ENCODE measurements around the gene CETP.
A peak's percentile ranks its signal among the peaks of the same experiment; 100 is the strongest.

CETP gene, protein sequence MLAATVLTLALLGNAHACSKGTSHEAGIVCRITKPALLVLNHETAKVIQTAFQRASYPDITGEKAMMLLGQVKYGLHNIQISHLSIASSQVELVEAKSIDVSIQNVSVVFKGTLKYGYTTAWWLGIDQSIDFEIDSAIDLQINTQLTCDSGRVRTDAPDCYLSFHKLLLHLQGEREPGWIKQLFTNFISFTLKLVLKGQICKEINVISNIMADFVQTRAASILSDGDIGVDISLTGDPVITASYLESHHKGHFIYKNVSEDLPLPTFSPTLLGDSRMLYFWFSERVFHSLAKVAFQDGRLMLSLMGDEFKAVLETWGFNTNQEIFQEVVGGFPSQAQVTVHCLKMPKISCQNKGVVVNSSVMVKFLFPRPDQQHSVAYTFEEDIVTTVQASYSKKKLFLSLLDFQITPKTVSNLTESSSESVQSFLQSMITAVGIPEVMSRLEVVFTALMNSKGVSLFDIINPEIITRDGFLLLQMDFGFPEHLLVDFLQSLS

DNA sequence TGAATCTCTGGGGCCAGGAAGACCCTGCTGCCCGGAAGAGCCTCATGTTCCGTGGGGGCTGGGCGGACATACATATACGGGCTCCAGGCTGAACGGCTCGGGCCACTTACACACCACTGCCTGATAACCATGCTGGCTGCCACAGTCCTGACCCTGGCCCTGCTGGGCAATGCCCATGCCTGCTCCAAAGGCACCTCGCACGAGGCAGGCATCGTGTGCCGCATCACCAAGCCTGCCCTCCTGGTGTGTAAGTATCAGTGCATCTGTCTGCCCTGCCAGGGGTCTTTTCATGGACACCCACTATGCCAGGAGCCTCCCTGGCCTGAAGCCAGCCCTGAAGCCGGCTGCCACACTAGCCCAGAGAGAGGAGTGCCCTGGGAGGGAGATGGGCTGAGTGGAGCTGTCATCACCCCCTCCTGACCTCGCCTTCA, at the start of gene CETP:
CETP (plus strand) TSS at position 100 of the 431 bp plus-strand sequence; CDS start at position 130, 30 bp downstream.
- DNase-seq, result no peak

DNA sequence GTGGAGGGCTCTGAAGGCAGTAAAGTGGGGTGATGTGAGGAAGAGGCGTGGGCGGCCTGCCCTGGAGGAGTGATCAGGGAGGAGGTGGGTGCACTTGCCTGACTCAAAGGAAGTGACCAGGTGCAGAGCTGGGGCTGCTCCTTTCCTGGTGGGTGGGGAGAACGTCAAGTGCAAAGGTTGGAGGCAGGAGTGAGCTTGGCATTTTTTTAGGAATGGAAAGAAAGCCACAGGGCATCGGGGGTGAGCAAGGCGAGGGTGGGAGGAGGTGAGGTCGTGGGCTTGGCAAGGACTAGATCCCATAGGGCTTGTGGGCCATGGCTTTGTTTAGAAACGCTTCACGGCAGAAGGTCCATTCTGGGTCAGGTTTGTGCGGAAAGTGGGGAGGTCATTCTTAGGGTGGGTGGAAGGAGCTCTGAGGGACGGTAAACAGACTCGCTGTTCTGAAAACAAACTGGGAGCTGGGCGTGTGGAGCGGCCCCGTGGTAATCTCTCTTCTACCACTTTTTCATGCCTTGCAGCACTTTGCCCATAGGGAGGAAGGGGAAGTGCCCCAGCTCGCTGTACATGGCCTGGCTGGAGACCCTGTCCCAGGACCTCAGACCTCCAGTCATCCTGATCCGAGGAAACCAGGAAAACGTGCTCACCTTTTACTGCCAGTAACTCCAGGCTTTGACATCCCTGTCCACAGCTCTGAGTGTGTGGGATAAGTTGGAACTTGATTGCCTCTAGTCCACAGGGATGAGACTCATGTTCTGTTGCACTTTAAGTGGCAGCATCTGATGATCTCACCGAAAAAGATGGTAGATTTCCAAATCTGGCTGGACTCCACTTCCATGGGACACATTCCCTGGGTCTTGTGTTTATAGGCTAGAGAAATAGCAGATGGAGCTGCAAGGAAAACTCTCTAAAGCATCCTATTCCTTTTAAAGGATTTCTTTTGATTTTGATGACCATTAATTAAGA, 48.7 kb upstream of the CETP start:
- no peak for DNase-seq

DNA sequence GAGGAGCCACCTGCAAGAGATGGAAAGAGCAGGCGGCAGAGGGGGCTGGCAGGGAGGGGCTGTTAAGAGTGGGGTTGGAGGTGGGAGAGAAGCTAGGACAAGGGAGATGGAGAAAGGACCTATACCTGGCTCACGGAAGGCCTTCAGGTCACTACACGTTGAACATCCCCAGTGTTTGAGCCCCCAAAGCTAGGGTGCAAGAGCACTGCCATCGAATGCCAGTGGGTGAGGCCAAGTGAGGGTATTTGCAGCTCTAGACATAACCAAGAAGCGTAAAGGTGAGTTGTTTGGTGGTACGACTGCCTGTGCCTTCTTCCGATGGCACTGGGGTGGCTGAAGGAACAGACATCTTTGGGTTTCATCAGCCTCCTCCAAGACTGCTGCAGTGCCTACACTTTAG, 46.9 kb upstream of the CETP start:
- no peak for DNase-seq

DNA sequence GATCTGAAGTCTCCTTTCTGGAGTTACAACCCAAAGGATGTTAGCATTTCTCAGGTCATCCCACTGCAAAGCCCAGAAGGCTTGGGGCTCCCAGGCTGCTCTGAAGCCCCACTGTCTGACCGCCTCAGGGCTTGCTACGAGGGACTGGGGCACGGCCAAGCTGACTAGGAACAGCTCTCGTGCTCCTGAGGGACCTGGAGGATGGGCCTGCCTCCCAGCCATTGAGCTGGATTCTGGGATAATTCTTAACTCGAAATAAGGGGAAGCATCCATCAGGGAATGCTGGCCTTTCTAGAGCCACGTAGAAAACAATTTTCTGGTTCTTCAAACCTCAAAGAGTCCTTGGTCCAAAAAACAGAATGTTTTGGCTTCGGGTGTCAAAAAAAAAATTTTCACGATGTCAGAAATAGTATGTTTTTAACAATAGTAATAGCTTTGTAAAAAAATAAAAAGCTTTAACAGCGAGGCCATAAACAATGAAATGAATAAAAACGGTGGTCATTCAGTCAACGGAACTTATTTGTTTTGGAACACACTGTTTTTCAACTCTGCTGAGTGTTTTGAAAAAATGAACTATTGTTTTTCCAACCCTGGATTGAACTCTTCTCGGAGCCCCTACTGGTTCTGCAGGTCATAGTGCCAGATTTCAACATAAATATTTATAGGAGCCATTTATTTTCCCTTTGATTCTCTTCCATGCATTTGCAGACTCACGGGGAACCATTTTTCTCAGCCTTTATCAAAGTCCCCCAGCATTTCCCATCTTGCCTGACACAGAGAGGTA, 46.2 kb upstream of the CETP start:
- no peak for DNase-seq

DNA sequence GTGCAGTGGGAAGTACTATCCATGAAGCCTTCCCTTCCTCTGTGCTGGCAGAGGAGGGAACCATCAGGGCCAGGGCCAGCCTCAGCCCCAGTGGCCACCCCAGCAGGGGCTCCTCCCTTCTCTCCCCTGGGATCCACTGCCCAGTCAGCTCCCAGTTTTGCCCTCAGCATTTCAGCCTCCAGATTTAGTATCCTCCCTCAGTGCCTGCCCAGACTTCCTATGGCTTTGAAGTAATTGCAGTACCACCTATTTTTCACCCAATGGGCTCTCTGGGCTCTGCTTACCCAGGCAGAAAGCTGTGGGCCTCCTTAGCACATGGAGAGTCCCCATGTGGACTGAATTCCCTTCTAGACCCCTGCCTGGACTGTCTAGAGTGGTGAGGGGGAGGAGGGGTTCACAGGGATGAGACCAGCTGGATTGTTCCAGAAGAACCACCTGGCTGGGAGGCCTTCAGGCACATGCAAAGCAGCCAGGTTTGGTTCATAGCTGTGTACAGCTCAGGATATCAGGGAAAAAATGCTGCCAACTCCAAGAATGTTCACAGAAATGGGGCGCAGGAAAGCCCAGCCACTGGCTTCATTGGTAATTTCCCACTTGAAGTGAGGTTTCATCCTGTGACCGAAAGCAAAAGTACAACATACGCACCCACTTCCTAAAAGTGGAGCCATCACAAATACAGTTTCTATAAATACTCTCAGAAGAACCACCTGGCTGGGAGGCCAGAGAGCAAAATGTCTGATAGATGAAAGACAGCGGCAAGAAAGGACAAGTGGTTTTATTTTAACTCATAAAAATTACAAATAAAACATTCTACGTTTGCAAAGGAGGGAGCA, 45.0 kb upstream of the CETP start:
- no peak for DNase-seq

DNA sequence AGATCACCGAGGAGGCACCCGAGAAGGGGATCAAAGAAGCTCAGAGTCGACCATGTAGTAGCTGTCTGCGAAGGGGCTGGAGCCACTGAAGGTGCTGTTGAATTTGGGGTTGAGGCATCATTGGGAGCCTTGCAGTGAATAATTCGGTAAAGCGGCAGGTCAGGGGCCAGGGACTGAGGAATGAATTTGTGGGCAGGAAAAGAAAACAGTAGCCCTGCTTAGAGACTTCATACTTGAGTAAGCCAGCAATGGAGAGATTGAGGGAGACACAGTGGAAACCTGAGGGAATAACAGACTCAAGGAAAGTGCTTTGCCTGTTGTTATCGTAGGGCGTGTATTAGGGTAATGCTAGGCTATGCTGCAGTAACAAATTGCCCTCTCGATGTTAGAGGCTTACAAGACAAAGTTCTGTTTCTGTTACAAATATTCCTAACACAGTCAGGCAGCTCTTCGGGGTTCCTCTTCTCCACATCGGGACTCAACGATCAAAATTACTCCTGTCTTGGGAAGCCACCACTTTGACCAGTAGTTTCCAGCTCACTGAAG, 43.2 kb upstream of the CETP start:
- no peak for DNase-seq

DNA sequence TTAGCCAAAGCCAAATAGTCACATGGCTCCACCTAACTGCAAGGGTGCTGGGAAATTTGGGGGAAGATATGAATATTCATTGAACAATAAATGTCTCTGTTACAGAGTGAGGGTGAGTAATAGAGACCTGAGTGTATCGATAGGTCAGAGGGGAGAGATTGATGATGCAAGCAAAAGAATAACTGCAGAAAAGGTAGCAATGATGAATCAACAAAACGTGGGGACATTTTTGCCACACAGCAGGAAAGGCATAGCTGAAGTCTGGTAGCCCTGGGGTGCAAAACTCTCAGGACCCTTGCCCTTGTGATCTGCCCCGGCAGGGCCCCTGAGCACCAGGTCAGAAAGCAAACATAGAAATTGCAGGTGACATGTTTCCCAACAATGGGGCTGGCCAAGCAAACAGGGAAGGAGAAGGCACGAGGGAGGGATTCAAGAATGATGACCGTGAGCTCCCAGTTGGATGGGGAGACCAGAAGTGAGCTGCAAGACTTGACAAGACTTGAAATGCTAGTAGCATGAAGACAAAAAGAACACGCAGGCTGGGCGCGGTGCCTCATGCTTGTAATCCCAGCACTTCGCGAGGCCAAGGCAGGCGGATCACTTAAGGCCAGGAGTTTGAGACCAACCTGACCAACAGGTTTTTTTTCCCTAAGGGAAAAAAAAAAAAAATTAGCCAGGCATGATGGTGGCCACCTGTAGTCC, 42.5 kb upstream of the CETP start:
- no peak for DNase-seq

DNA sequence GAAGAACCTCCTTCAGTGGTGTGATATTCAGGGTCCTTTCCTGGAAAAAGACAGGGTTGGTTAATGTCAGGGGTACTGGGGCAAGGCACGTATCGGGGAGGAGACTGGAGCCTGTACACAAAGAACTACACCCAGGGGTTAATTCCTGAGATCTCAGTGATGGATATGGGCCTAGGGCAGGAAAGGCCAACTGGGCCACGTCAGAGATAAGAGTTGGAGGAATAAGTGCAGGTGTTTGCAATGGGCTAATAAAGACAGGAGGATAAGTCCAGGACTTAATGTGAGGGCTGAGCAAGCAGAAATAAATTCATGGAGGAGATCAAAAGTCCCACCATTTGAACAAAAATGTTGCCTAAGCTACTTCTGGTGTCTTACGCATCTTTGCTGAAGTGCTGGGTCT, 40.2 kb upstream of the CETP start:
- no peak for DNase-seq

DNA sequence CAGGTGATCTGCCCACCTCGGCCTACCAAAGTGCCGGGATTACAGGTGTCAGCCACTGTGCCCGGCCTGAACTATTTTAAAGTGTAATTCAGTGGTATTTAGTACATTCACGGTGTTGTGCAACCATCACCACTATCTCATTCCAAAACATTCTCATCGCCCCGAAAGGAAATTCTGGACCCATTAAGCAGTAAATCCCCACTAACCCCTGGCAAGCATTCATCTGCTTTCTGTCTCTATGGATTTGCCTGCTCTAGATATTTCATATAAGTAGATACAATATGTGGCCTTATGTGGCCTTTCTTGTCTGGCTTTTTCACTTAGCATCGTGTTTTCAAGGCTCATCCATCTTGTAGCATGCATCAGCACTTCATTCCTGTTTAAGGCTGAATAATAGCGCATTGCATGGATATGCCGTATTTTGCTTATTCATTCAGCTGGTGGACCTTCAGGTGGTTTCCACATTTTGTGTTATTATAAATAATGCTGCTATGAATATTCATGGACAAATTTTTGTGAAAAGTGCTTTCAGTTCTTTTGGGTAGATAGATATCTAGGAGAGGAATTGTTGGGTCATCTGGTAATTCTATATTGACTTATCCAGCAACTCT, 38.2 kb upstream of the CETP start:
- no peak for DNase-seq

DNA sequence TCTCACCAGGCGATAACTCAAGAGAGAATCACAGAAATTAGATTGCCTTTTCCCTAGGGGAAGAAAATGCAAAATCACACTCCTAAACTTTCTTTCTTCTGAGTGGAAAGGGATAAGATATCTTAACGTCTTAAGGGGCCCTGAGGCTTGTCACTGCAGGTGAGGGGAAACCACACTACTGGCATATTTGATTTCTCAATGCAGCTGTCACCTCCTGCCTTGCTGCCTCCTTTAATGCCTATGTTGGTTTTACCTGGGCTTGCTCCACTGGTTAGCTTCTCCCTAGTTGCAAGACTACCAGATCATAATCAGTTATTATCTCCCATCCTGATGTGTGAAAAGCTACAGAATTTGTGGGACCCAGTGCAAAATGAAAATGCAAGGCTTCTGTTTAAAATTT, 34.3 kb upstream of the CETP start:
- DNase-seq, result no peak

DNA sequence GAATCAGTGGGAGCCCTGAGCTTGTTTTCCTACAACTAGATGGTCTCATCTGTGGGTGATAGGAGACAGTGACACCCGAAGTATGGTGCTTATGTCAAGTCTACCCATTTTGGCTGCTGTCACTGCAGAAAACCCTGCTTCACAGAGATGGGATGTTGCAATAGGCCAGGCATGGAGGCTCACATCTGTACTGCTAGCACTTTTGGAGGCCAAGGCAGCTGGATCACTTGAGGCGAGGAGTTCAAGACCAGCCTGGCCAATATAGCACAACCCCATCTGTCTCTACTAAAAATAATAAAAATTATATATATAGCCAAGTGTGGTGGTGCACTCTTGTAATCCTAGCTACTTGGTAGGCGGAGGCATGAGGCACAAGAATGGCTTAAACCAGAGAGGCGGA, 32.1 kb upstream of the CETP start:
- DNase-seq, result no peak

DNA sequence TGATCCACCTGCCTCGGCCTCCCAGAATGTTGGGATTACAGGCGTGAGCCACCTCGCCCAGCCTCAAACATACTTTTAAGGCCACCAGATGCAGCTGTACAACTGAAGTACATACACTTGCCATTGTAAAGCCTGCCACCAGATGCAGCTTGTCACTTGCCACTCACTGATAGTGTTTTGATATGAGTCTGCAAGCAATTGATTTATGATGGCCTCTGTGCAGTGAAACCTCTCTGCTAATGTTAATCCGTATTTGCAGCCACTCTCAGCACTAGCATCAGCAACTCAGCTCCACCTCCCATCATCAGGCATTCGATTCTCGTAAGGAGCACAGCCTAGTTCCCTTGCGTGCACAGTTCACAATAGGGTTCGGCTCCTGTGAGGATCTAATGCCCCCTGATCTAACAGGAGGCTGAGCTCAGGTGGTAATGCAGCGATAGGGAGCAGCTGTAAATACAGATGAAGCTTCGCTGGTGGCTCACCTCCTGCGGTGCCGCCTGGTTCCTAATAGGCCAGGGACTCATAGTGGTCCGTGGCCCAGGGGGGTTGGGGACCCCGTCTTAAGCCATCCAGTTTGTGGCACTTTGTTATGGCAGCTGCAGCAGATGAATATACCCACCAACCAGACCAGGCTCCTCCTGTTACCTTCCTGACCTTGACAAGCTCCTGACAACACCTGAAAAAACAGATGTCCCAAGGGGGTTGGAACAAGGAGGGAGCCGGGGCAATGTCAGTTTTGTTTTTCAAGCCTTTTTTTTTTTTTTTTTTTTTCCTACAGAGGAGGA, 31.1 kb upstream of the CETP start:
- DNase-seq, result peak; percentile 80 to 95

DNA sequence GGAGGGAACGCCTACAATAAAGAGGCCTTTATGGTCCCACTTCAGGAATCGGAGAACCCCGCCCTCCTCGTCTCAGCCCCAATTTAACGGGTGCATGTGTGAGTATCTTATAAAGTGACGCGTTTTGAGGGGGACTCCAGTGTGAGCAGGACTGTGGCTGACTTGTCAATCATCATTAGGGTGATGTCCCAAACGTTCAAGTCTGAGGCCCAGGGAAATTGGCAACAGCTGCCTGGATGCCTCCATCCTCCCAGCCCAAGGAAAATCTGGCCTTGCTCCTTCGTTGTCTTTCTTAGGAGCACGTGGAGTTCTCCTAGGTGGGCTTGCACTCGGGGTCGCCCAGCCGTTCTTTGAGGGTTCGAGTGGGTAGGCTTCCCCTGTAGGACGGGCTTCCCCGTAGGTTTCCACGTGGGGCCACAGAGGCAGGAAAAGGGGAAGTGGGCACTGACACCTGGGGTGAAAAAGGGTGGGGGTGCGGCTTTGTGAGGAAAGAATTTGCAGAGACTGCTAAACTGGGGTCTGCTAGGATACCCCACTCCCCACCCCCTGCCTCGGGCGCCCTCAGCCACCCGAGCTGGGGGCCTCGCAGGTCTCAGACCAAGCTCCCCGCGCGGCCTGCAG, 30.4 kb upstream of the CETP start:
- DNase-seq, result peak; percentile 35 to 71

DNA sequence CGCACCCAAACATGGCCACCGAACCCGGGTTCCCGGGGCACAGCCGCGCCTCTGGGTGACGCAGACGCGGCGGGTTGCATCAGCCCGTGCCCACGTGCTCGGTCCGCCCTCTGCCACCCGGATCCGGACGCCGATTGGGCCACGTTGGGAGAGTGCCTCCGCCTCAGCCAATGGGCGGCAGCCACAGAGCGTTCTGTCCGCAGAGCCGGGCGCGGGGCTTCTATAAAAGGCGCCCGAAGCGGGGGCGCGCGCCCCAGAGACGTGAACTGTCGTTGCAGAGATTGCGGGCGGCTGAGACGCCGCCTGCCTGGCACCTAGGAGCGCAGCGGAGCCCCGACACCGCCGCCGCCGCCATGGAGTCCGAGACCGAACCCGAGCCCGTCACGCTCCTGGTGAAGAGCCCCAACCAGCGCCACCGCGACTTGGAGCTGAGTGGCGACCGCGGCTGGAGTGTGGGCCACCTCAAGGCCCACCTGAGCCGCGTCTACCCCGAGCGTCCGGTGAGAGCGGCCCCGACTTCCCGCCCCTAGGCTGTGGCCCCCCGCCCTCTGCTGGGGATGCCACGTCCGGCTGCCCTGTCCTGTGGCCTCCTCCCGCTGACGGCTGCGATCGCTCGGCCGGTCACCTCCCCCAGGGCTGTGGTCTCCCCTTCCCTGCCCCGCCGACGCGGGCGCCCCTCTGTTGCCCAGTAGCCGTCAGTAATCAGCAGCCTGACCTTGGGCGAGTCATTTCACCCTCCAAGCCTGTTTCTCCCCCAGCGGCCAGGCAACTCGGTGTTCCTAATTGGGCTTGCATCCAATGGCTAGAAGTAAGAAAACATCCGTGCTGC, 29.6 kb upstream of the CETP start, which contains the start of gene HERPUD1:
HERPUD1 (plus strand) TSS at position 251 of the 829 bp plus-strand sequence; CDS start at position 354, 103 bp downstream.
- peak; percentile 95 to 99 for DNase-seq

DNA sequence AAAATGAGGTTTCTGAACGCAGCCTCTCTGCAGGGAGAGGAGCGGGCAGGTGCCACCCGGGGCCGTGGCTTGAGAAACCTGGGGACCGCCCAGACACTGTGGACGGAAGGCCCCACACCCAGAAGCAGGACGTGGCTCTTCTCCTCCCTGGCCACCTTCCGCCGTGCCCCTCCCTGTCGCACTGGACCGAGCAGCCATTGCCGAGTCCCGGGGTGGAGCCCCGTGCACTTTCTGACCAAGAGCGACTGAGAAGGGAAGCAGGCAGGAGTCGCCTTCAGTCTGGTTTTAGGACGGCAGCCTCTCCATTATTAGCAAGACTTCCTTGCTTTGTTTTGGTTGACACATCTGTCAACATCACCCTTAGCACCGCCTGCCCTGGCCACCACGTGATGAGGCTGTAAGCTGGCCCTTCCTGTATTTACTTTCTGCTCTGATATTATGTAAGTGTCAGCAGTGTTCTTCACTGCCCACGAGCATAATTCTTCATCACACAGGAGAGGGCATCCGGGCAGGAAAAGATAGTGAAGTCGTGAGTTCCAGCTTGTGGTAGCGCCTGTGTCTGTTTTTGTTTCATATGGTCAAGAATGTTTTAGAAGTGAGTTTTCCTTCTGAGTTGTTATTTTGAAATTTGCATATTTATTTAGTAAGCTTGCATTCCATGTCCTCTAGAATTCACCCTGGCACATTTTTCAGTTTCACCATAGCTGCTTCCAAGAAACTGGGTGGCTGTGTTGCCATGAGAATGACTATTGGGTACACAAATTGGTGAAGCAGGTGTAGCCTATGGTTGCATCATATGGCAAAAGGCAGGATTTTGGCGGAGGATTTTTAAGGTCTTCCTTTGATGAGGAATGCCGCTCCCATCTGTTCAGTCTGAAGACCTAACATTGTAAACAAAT, 28.8 kb upstream of the CETP start:
- peak; percentile 54 to 57 for DNase-seq

DNA sequence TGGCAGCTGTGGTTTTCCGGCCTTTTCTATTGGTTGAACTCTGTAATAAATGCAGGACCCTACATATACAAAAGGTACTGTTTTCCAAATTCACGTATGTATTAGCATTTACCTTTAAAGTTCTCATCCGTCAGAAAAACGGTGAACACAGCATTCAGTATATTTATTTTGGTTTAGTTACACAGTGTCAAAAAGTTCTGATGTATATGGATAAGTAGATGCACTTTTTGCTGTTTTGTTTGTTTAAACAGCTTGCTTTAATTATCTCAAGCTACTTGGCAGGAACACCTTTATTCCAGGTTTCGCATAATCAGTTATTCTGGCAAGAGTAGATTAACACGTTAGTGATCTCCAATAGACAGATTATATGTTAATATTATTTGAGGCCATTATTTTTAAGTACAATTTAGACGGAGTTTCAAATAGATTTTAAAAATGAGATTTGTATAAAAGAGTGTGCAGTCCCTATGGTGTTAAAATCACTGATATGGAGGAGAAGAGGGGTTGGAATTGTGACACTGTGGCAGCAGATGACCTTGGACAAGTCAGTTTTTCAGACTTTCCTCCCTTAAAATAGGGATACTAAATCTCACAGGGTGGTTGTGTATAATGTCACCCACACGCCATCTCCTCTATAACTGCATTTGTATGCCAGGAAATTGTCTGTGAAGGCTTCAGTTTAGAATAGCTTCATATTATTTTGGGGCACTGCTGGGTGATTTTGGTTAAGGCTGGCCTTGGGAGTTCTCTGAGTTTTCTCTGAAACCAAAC, 27.7 kb upstream of the CETP start:
- no peak for DNase-seq

Data from NCI-H524 (cell line).